ENCODE results near the gene RAB28. TPM values are rescaled to one million over a fixed set of nuclear protein-coding genes. Genes with fewer than 3 reads are reported as not detected.

Gene RAB28
- polyA plus RNA-seq, 2 donors: 5.8 to 7.2 TPM

GRCh38 chr4:13367244-13367643 lies 116.9 kb downstream of the RAB28 start:
- H3K9me3 ChIP-seq (ENCODE audit: control insufficient read depth in 2 of 2, insufficient read depth in 1 of 2, low read depth in 1 of 2, low read length in 1 of 2): no peaks in the 10 kb centered on the region
- no peak overlapping the region for H3K4me3 ChIP-seq (ENCODE audit: low read depth in 1 of 2, low read length in 2 of 2)
- no peak overlapping the region for H3K27ac ChIP-seq (ENCODE audit: low read depth in 2 of 2, low read length in 1 of 2)
- no peaks in the 10 kb centered on the region for H3K27me3 ChIP-seq (ENCODE audit: control insufficient read depth in 1 of 2, insufficient read depth in 2 of 2, low read length in 2 of 2)
- no peaks in the 10 kb centered on the region for H3K4me1 ChIP-seq (ENCODE audit: control insufficient read depth in 2 of 2, insufficient read depth in 2 of 2, low read length in 1 of 2)
- no peaks in the 10 kb centered on the region for H3K36me3 ChIP-seq (ENCODE audit: control insufficient read depth in 2 of 2, insufficient read depth in 2 of 2, low read length in 1 of 2)

GRCh38 chr4:13365195-13365594 lies 118.9 kb downstream of the RAB28 start:
- Histone ChIP-seq H3K36me3 (ENCODE audit: control insufficient read depth in 2 of 2, insufficient read depth in 2 of 2, low read length in 1 of 2) (no peaks in the 10 kb centered on the region), H3K4me1 (ENCODE audit: control insufficient read depth in 2 of 2, insufficient read depth in 2 of 2, low read length in 1 of 2) (no peaks in the 10 kb centered on the region), H3K27me3 (ENCODE audit: control insufficient read depth in 1 of 2, insufficient read depth in 2 of 2, low read length in 2 of 2) (no peaks in the 10 kb centered on the region), H3K27ac (ENCODE audit: low read depth in 2 of 2, low read length in 1 of 2) (no peak overlapping the region), H3K9me3 (ENCODE audit: control insufficient read depth in 2 of 2, insufficient read depth in 1 of 2, low read depth in 1 of 2, low read length in 1 of 2) (no peaks in the 10 kb centered on the region), H3K4me3 (ENCODE audit: low read depth in 1 of 2, low read length in 2 of 2) (no peak overlapping the region)
- WGBS, 2 donors: 87 to 93% methylated on average over 3 of the region's 3 CpGs

GRCh38 chr4:13364653-13365052 lies 119.5 kb downstream of the RAB28 start:
- Histone ChIP-seq H3K9me3 (ENCODE audit: control insufficient read depth in 2 of 2, insufficient read depth in 1 of 2, low read depth in 1 of 2, low read length in 1 of 2) (no peaks in the 10 kb centered on the region), H3K27ac (ENCODE audit: low read depth in 2 of 2, low read length in 1 of 2) (no peak overlapping the region), H3K27me3 (ENCODE audit: control insufficient read depth in 1 of 2, insufficient read depth in 2 of 2, low read length in 2 of 2) (no peaks in the 10 kb centered on the region), H3K36me3 (ENCODE audit: control insufficient read depth in 2 of 2, insufficient read depth in 2 of 2, low read length in 1 of 2) (no peaks in the 10 kb centered on the region), H3K4me1 (ENCODE audit: control insufficient read depth in 2 of 2, insufficient read depth in 2 of 2, low read length in 1 of 2) (no peaks in the 10 kb centered on the region), H3K4me3 (ENCODE audit: low read depth in 1 of 2, low read length in 2 of 2) (no peak overlapping the region)
- 97 to 99% methylated on average over 6 of the region's 6 CpGs for WGBS, 2 donors

GRCh38 chr4:13364172-13364571 lies 120.0 kb downstream of the RAB28 start:
- Histone ChIP-seq H3K27me3 (ENCODE audit: control insufficient read depth in 1 of 2, insufficient read depth in 2 of 2, low read length in 2 of 2) (no peaks in the 10 kb centered on the region), H3K36me3 (ENCODE audit: control insufficient read depth in 2 of 2, insufficient read depth in 2 of 2, low read length in 1 of 2) (no peaks in the 10 kb centered on the region), H3K27ac (ENCODE audit: low read depth in 2 of 2, low read length in 1 of 2) (no peak overlapping the region), H3K4me1 (ENCODE audit: control insufficient read depth in 2 of 2, insufficient read depth in 2 of 2, low read length in 1 of 2) (no peaks in the 10 kb centered on the region), H3K4me3 (ENCODE audit: low read depth in 1 of 2, low read length in 2 of 2) (no peak overlapping the region), H3K9me3 (ENCODE audit: control insufficient read depth in 2 of 2, insufficient read depth in 1 of 2, low read depth in 1 of 2, low read length in 1 of 2) (no peaks in the 10 kb centered on the region)
- WGBS, 2 donors: 64 to 77% methylated on average over 1 of the region's 1 CpG

GRCh38 chr4:13359809-13360208 lies 124.3 kb downstream of the RAB28 start:
- H3K4me3 ChIP-seq (ENCODE audit: low read depth in 1 of 2, low read length in 2 of 2): no peak overlapping the region
- no peaks in the 10 kb centered on the region for H3K27me3 ChIP-seq (ENCODE audit: control insufficient read depth in 1 of 2, insufficient read depth in 2 of 2, low read length in 2 of 2)
- H3K27ac ChIP-seq (ENCODE audit: low read depth in 2 of 2, low read length in 1 of 2): no peak overlapping the region
- H3K4me1 ChIP-seq (ENCODE audit: control insufficient read depth in 2 of 2, insufficient read depth in 2 of 2, low read length in 1 of 2): no peaks in the 10 kb centered on the region
- WGBS, 2 donors: 90 to 92% methylated on average over 1 of the region's 1 CpG
- no peaks in the 10 kb centered on the region for H3K9me3 ChIP-seq (ENCODE audit: control insufficient read depth in 2 of 2, insufficient read depth in 1 of 2, low read depth in 1 of 2, low read length in 1 of 2)
- H3K36me3 ChIP-seq (ENCODE audit: control insufficient read depth in 2 of 2, insufficient read depth in 2 of 2, low read length in 1 of 2): no peaks in the 10 kb centered on the region

- H3K4me3 ChIP-seq (ENCODE audit: low read depth in 1 of 2, low read length in 2 of 2): no peak overlapping the region
These were observed 128.8 kb downstream of the RAB28 start for GRCh38 chr4:13355111-13355880.

GRCh38 chr4:13349096-13349495 lies 135.0 kb downstream of the RAB28 start:
- Histone ChIP-seq H3K4me1 (ENCODE audit: control insufficient read depth in 2 of 2, insufficient read depth in 2 of 2, low read length in 1 of 2) (no peaks in the 10 kb centered on the region), H3K27me3 (ENCODE audit: control insufficient read depth in 1 of 2, insufficient read depth in 2 of 2, low read length in 2 of 2) (no peaks in the 10 kb centered on the region), H3K9me3 (ENCODE audit: control insufficient read depth in 2 of 2, insufficient read depth in 1 of 2, low read depth in 1 of 2, low read length in 1 of 2) (no peaks in the 10 kb centered on the region), H3K4me3 (ENCODE audit: low read depth in 1 of 2, low read length in 2 of 2) (no peak overlapping the region), H3K36me3 (ENCODE audit: control insufficient read depth in 2 of 2, insufficient read depth in 2 of 2, low read length in 1 of 2) (no peaks in the 10 kb centered on the region), H3K27ac (ENCODE audit: low read depth in 2 of 2, low read length in 1 of 2) (no peak overlapping the region)
- 95 to 97% methylated on average over 3 of the region's 3 CpGs for WGBS, 2 donors

More at GRCh38 chr4:13355111-13355880, 128.8 kb downstream of the RAB28 start:
- no peaks in the 10 kb centered on the region for H3K9me3 ChIP-seq (ENCODE audit: control insufficient read depth in 2 of 2, insufficient read depth in 1 of 2, low read depth in 1 of 2, low read length in 1 of 2)
- no peaks in the 10 kb centered on the region for H3K36me3 ChIP-seq (ENCODE audit: control insufficient read depth in 2 of 2, insufficient read depth in 2 of 2, low read length in 1 of 2)
- H3K4me1 ChIP-seq (ENCODE audit: control insufficient read depth in 2 of 2, insufficient read depth in 2 of 2, low read length in 1 of 2): no peaks in the 10 kb centered on the region
- 70 to 81% methylated on average over 7 of the region's 7 CpGs for WGBS, 2 donors
- no peaks in the 10 kb centered on the region for H3K27me3 ChIP-seq (ENCODE audit: control insufficient read depth in 1 of 2, insufficient read depth in 2 of 2, low read length in 2 of 2)
- H3K27ac ChIP-seq (ENCODE audit: low read depth in 2 of 2, low read length in 1 of 2): no peak overlapping the region

GRCh38 chr4:13348216-13348615 lies 135.9 kb downstream of the RAB28 start:
- H3K27me3 ChIP-seq (ENCODE audit: control insufficient read depth in 1 of 2, insufficient read depth in 2 of 2, low read length in 2 of 2): no peaks in the 10 kb centered on the region
- WGBS, 2 donors: 76 to 78% methylated on average over 3 of the region's 3 CpGs

GRCh38 chr4:13347517-13348125 lies 136.5 kb downstream of the RAB28 start:
- no peaks in the 10 kb centered on the region for H3K27me3 ChIP-seq (ENCODE audit: control insufficient read depth in 1 of 2, insufficient read depth in 2 of 2, low read length in 2 of 2)
- 66 to 74% methylated on average over 4 of the region's 4 CpGs for WGBS, 2 donors
- H3K36me3 ChIP-seq (ENCODE audit: control insufficient read depth in 2 of 2, insufficient read depth in 2 of 2, low read length in 1 of 2): no peaks in the 10 kb centered on the region
- no peak overlapping the region for H3K27ac ChIP-seq (ENCODE audit: low read depth in 2 of 2, low read length in 1 of 2)
- no peak overlapping the region for H3K4me3 ChIP-seq (ENCODE audit: low read depth in 1 of 2, low read length in 2 of 2)
- H3K4me1 ChIP-seq (ENCODE audit: control insufficient read depth in 2 of 2, insufficient read depth in 2 of 2, low read length in 1 of 2): no peaks in the 10 kb centered on the region
- H3K9me3 ChIP-seq (ENCODE audit: control insufficient read depth in 2 of 2, insufficient read depth in 1 of 2, low read depth in 1 of 2, low read length in 1 of 2): no peaks in the 10 kb centered on the region

More at GRCh38 chr4:13348216-13348615, 135.9 kb downstream of the RAB28 start:
- Histone ChIP-seq H3K9me3 (ENCODE audit: control insufficient read depth in 2 of 2, insufficient read depth in 1 of 2, low read depth in 1 of 2, low read length in 1 of 2) (no peaks in the 10 kb centered on the region), H3K27ac (ENCODE audit: low read depth in 2 of 2, low read length in 1 of 2) (no peak overlapping the region), H3K36me3 (ENCODE audit: control insufficient read depth in 2 of 2, insufficient read depth in 2 of 2, low read length in 1 of 2) (no peaks in the 10 kb centered on the region), H3K4me1 (ENCODE audit: control insufficient read depth in 2 of 2, insufficient read depth in 2 of 2, low read length in 1 of 2) (no peaks in the 10 kb centered on the region), H3K4me3 (ENCODE audit: low read depth in 1 of 2, low read length in 2 of 2) (no peak overlapping the region)

- WGBS, 2 donors: 83 to 86% methylated on average over 2 of the region's 2 CpGs
- Histone ChIP-seq H3K36me3 (ENCODE audit: control insufficient read depth in 2 of 2, insufficient read depth in 2 of 2, low read length in 1 of 2) (no peaks in the 10 kb centered on the region), H3K27me3 (ENCODE audit: control insufficient read depth in 1 of 2, insufficient read depth in 2 of 2, low read length in 2 of 2) (no peaks in the 10 kb centered on the region), H3K9me3 (ENCODE audit: control insufficient read depth in 2 of 2, insufficient read depth in 1 of 2, low read depth in 1 of 2, low read length in 1 of 2) (no peaks in the 10 kb centered on the region), H3K4me1 (ENCODE audit: control insufficient read depth in 2 of 2, insufficient read depth in 2 of 2, low read length in 1 of 2) (no peaks in the 10 kb centered on the region), H3K4me3 (ENCODE audit: low read depth in 1 of 2, low read length in 2 of 2) (no peak overlapping the region), H3K27ac (ENCODE audit: low read depth in 2 of 2, low read length in 1 of 2) (no peak overlapping the region)
These were observed 139.9 kb downstream of the RAB28 start for GRCh38 chr4:13344216-13344615.

Data from esophagus (tissue), 2 donors.